NOMO-1 treated with DMSO at 0.1 percent for 48 hours (cell line): ENCODE measurements around the gene SLCO2A1.

Source experiments
- DNase-seq: peaks from one replicate; lab custom pipeline; 2025; ENCODE audit not compliant: unreplicated experiment; lab: John Stamatoyannopoulos, UW

The SLCO2A1 gene

DNA sequence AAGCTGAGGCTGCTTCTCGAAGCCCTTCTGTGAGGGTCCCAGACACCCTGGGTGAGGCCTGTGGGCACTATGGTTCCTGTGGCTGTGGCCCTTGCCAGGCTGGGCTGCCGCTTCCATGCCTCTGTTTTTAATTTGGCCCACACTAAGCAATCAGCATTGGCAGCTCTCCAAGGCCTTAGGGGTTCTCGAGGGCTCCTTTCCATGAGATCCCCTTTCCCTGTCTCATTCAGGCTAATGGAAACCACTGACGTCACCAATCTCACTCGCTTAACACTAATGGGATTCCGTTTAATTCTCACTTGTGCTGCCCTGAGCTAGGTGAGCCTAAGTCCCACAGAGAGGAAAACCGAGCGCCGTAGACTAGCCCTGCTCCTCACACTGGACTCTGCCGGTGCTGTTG lies 73.8 kb downstream of the SLCO2A1 start:
- DNase-seq = no peak

DNA sequence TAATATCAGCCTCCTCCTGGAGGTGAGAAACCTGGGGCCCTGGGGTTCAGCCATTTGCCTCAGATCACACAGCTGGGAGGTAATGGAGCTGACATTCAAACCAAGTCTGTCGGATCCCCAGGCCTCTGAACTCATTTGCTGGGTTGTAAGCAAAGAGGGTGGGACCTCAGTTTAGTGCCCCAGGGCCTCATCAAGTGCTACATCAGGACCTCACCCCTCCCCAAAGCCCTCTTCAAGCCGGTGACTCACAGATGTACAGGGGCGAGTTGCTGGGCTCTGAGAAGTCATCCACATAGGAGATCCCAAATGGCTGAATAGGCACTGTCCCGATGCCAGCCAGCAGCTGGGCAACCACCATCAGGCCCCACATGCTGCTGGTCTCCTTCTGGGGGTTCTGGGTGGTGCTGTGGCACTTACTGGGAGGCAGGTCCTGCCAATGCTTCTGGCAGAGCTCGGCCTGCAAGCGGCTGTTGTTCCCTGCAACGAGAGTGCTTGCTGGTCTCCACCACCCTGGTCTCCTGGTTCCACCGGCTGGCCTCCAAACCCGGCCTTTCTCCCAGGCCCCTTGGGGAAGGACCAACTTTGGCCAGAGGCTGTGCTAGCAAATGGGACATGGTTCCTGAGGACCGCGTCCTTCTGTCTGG lies 74.9 kb downstream of the SLCO2A1 start:
- DNase-seq = no peak

DNA sequence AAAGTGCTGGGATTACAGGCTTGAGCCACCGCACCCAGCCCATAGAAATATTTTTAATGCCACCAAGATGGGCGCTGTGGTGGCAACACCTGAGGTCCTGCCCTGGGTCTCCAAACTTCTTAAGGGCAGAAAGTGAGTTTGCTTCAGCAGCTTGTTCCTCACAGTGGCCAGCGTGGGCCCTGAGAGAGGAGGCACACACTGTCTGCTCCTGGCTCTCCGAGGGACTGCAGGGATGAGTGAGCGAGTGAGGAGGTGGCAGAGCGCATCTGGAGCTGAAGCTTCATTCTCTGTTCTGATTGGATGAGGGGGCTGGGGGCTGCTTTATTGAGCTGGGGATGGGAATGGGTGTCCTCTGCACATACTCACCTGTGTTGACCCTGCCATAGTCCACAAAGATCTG lies 76.4 kb downstream of the SLCO2A1 start:
- no peak for DNase-seq

GRCh38 chr3:133949438-133949837 lies 80.3 kb downstream of the SLCO2A1 start:
- DNase-seq = no peak

DNA sequence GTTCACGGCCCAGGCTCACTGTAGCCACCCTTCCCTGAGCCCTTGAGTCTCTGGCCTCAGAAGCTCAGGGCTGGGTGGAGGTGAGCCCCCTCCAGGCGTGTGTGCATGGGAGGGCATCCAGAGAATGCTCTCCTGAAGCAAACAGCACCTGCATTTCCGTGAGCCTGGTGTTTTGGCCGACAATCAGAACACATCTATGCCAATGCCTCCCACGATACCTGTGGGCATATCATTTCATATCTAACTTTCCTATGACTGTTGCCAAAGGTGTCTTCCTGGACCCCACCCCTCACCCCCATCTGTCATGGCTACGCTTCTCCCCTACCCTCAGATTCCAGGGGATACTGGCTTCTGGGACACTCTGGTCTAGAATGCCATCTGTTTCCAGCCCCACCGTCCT lies 80.7 kb downstream of the SLCO2A1 start:
- no peak for DNase-seq

DNA sequence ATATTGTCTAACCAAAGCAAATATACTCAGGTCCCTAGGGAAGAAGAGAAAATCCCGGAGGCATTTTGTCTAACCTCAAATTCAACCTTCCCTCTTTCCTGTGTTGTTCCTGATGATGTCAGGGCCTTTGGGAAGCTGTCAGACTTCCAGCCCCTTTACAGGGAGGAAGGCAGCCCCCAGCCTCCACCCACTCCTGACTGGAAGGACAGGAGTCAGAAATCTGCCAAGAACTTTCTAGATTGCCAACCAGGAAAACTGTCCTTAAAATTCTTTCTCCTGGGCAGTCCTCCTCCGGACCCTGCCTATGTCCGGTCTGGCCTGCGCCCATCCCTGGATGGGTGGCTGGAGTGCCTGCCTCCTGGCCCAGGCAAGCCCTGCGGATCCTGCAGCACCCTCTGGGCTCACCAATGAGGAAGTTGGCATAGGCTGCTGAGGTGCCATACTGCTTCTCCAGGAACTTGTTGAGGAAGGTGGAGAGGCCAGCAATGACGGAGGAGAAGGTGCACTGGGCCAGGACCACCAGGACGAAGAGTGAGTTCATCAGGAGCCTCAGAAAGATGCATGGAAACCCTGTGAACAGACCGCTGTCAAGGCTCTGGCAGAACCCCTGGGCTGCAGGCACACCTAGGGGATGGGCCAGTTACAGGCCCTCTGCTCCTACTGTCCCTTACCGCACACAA lies 81.5 kb downstream of the SLCO2A1 start:
- no peak for DNase-seq

DNA sequence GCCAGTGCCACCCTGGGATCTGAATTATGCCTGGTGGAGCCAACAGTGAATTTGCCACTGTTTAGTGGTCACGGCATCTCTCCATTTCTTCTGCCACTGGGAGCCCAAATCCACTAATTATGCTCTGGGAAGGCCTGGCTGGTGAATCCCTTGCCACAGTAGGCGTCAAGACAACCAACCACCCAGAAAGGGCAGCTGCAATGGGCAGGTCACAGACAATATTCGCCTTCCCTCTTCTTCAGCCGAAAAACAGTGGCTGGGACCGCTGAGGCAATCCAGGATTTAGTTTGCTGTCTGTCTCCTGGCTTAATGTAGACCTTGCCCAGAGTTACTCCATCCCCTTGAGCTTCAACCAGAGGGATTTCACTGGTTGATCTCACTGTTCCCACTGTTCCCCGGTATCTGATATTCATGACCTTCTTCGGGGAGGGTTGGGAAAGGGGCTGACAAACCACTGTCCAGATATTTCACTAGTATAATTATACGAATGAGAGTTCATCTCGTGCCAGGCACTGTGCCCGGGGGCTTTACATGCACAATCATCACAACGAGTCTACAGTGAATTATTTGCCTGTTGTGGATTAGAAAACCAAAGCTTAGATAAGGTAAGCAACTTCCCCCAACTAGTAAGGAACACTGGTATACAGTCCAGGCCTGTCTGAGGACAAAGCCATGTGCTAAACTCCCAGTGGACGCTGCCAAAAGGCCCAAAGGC lies 84.2 kb downstream of the SLCO2A1 start:
- DNase-seq = no peak

GRCh38 chr3:133944641-133945380 lies 84.9 kb downstream of the SLCO2A1 start:
- no peak for DNase-seq

GRCh38 chr3:133944181-133944580 lies 85.5 kb downstream of the SLCO2A1 start:
- DNase-seq = no peak

DNA sequence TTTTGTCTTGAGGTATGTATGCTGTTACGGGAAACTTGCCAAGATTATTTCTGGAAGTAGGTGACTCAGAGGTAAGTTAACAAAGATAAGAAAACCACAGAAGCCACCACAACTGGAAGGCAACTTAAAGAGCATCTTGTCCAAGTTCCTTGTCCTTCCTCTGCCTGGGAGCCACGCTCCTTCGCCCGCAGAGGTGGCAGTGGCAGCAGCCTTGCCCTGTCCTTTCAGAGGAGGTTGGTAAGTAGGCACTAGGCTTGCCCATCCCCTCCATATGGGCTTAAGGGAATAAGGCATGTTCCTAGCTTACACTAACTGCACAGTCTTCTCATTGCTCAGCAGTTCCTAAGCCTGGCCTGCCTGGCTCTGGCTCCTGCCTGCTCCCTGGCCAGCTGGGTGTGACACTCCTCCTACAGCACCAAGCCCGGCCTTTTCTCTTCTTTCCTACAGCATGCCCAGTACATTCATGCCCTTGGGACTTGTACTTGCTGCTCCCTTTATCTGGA lies 86.0 kb downstream of the SLCO2A1 start:
- DNase-seq = peak; percentile 72

- DNase-seq = no peak
These were observed 86.6 kb downstream of the SLCO2A1 start for GRCh38 chr3:133943031-133943535.

- DNase-seq = no peak
These were observed 88.3 kb downstream of the SLCO2A1 start for GRCh38 chr3:133941415-133941821.

DNA sequence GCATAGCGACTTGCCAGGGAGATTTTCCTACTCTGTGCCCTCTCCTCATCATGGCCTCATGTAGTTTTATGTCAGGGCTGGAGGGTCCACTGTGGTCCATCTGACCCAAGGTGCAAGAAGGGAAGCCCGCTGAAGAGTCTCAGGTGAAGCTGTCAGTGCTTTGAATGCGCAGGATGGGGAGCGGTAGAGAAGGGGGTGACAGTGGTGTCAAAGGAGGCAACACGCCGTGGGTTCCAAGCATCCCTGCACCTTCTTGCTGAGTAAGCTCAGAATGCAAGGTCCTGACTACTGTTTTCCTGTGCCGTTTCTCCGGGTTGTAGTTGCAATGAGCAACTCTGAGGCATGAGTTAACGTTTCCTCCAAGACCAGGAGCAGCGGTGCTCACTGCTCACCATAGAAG lies 89.2 kb downstream of the SLCO2A1 start:
- DNase-seq = no peak

GRCh38 chr3:133939463-133939835 lies 90.3 kb downstream of the SLCO2A1 start:
- no peak for DNase-seq

DNA sequence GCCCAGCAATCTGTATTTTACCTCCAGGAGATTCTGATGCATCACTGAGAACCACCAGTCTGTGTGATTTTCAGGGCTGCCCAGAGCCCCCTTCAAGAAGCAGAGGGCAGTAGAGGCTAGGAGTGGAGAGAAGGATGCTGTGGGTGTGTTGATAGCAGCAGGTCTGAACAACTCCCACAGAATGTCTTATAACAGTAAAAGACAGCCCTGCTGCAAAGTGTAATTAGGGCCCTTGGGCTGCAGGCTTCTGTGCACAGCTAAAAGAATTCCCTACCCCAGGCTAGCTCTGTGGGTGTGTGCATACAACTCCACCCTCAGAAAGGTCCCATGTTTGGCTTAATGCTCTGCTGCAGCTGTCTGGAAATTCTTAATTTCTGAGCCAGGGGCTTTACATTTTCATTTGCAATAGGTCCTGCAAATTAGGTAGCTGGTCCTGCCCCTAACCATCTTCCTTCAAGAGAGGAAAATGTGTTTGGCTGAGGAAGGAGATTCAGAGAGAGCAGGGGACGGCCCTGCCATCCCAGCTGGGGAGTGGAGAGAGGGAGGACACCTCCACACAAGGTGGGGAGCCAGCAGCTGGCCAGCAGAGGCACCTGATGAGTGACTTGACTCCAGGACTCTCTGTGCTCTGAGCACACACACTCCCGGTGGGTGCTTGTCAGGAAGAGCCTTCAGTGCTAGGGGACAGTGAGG lies 90.8 kb downstream of the SLCO2A1 start:
- no peak for DNase-seq

DNA sequence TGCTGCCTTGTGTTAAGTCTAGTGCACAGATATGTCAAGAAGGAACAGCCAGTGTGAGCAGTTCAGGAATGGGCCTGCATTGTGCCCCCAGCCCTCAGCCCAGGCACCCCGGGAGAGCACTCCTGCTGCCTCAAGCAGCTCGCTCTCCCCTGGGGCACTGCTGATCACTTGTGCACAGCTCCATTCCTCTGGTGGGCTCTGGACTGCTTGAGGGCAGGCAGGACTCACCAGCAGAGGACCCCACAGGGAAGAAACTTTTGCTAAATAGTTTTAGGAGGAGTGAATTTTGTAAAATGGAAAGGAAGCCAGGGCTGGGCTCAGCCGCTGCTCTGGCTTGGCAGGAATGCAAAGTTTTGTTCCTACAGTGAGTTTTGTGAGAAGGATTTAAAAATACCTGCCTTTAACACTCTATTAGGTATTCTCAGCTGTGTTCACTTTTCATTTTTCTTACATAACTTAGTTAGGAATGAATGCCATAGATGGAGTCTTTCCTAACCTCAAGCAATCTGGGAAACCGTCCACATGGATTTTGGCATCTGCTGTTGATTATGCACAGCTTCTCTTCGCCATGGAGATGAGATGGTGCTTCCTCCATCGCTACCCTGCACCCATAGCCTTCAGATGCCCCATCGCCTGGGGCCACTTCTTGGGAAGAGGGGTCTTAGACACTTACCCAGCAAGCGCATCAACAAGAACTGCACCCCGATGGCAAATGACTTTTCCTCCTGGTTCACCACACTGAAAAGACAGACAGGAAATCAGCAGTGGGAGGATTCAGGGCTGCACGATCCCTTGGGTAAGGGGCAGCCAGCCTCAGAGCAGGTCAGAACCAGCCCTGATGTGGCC lies 91.7 kb downstream of the SLCO2A1 start:
- no peak for DNase-seq

GRCh38 chr3:133937061-133937686 lies 92.6 kb downstream of the SLCO2A1 start:
- DNase-seq = no peak

GRCh38 chr3:133935843-133936769 lies 93.6 kb downstream of the SLCO2A1 start:
- DNase-seq = no peak
